Measurements from ENCODE around the gene HSPA4L.
A peak's percentile ranks its signal among the peaks of the same experiment; 100 is the strongest.

HSPA4L gene

DNA sequence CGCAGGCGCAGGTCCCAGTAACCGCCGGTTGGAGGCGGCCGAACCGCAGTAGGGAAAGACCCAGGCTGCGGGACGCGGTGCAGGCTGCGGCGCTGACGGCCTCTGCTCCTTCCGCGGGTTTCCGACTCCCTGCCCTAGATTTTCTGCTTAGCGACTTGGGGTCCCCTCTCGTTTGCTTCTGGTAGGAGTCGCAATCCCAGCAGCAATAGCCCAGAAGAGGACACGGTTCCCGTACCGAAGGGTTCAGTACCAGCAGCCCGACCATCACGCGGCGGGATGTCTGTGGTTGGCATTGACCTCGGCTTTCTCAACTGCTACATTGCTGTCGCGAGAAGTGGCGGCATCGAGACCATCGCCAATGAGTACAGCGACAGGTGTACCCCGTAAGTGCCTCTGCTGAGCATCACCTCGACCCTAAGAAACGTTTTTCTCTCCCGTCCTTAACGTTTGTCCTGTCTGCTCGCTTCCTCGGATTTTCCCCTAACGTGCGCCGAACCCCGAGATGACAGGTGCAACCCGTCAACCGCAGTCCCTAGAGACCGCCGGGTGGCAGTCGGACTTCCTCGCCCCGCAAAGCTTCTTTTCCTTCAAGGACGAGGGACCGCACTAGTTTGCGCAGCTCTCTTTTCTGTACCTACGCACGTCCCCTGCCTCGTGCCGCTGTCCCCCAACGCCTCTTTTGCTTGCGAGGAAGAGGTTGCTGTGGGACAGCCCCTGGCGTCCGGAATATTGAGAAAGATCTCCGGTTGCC lies at the start of gene HSPA4L:
TSS of gene HSPA4L (plus strand) at position 48 of the 751 bp plus-strand sequence. CDS start at position 277, 229 bp downstream.
- no peaks in the 10 kb centered on the region for H3K36me3 ChIP-seq (ENCODE audit: insufficient read depth, low read length)
- no peak within 1 kb of the TSS for H3K27ac ChIP-seq
- DNase-seq (ENCODE audit: low read depth, low spot score) = no peak
- no peaks in the 10 kb centered on the region for H3K9me3 ChIP-seq (ENCODE audit: low read depth, low read length)
- peak within 1 kb of the TSS; percentile 83 for H3K4me3 ChIP-seq
- peak within 1 kb of the TSS; percentile 63 for H3K9ac ChIP-seq (ENCODE audit: insufficient read length)
- peak; percentile 68 for TF ChIP-seq POLR2AphosphoS5 (IDR thresholded peaks at IDR 0.05; ENCODE audit: borderline replicate concordance, low read depth, low read length)
- TF ChIP-seq FOXP2 (optimal IDR thresholded peaks at IDR 0.05; ENCODE audit: control extremely low read depth, extremely low read length, insufficient read depth) = no peak
- TF ChIP-seq EZH2 (IDR thresholded peaks at IDR 0.05) = no peak

DNA sequence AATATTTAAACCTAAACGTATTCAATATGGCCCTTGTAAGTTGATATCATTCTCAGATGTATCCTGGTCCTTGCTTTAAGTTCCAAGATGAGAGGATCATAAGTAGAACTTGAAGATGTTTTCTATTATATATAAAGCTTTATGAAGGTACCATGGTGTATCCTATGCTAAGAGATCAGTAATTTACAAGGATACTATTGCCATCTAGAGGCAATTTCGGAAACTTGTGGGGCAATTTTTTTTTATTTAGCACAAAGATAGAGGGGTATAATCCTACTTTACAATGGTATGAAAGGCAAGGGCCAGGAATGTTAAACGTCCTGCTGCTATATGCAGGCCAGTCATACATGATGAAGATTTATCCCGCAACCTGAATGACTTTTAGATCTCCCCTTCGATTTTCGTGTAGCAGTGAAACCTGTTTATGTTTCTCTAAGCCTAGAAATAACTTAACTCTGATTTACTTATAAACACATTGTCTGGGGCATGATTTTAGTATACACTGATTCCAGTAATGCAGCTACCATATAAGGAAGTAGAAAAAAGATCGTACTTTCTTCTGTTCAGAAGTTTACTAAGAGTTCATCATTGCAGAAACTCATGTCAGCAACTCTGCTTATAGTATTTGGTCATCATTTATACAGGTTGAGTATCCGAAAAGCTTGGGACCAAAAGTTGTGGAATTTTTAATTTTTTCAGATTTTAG lies 49.3 kb upstream of the HSPA4L start:
- H3K4me3 ChIP-seq = no peak overlapping the region
- no peaks in the 10 kb centered on the region for H3K9me3 ChIP-seq (ENCODE audit: low read depth, low read length)
- H3K27ac ChIP-seq = no peak overlapping the region
- H3K9ac ChIP-seq (ENCODE audit: insufficient read length) = no peak overlapping the region
- DNase-seq (ENCODE audit: low read depth, low spot score) = peak; percentile 52
- H3K36me3 ChIP-seq (ENCODE audit: insufficient read depth, low read length) = no peaks in the 10 kb centered on the region
- TF ChIP-seq POLR2AphosphoS5 (IDR thresholded peaks at IDR 0.05; ENCODE audit: borderline replicate concordance, low read depth, low read length) (no peak), FOXP2 (optimal IDR thresholded peaks at IDR 0.05; ENCODE audit: control extremely low read depth, extremely low read length, insufficient read depth) (no peak), EZH2 (IDR thresholded peaks at IDR 0.05) (no peak)

DNA sequence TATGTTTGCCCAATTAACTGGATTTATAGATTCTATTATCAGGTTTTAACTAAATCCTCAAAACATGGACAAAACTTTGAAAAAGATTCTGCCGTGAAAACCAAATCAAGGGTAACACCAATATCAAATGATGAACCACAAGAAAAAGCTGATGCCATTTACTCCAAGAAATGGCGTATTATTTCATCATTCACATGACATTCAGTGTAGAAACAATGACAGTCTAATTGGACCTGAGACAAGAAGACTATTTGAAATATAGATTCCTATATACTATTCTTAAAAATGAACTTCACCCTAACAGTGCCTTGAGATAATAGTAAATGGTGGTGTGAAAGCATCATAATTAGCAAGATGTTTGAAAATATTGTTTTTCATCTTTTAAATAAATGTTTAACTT lies 47.1 kb upstream of the HSPA4L start:
- Histone ChIP-seq H3K4me3 (no peak overlapping the region), H3K36me3 (ENCODE audit: insufficient read depth, low read length) (no peaks in the 10 kb centered on the region), H3K9ac (ENCODE audit: insufficient read length) (no peak overlapping the region), H3K9me3 (ENCODE audit: low read depth, low read length) (no peaks in the 10 kb centered on the region), H3K27ac (no peak overlapping the region)
- no peak for DNase-seq (ENCODE audit: low read depth, low spot score)
- TF ChIP-seq FOXP2 (optimal IDR thresholded peaks at IDR 0.05; ENCODE audit: control extremely low read depth, extremely low read length, insufficient read depth) (no peak), EZH2 (IDR thresholded peaks at IDR 0.05) (no peak), POLR2AphosphoS5 (IDR thresholded peaks at IDR 0.05; ENCODE audit: borderline replicate concordance, low read depth, low read length) (no peak)

DNA sequence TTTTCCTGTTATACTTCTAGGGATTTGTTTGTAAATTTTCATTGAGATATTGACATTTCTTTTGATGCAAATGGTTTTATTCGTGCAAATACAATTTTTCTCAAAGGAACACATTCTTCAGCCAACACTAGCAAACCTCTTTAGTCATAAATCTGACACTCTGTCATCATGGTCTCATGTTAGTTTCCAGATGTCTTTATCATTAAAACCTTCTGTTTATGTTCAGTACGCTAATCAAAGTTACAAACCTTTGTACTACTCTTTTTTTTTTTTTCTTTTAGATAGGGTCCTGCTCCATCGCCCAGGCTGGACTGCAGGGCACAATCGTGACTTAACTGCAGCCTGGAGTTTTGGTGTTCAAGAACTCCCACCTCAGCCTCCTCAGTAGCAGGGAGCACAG lies 44.8 kb upstream of the HSPA4L start:
- DNase-seq (ENCODE audit: low read depth, low spot score) = no peak
- Histone ChIP-seq H3K27ac (no peak overlapping the region), H3K9ac (ENCODE audit: insufficient read length) (no peak overlapping the region), H3K36me3 (ENCODE audit: insufficient read depth, low read length) (no peaks in the 10 kb centered on the region), H3K9me3 (ENCODE audit: low read depth, low read length) (no peaks in the 10 kb centered on the region), H3K4me3 (no peak overlapping the region)
- TF ChIP-seq FOXP2 (optimal IDR thresholded peaks at IDR 0.05; ENCODE audit: control extremely low read depth, extremely low read length, insufficient read depth) (no peak), EZH2 (IDR thresholded peaks at IDR 0.05) (no peak), POLR2AphosphoS5 (IDR thresholded peaks at IDR 0.05; ENCODE audit: borderline replicate concordance, low read depth, low read length) (no peak)

DNA sequence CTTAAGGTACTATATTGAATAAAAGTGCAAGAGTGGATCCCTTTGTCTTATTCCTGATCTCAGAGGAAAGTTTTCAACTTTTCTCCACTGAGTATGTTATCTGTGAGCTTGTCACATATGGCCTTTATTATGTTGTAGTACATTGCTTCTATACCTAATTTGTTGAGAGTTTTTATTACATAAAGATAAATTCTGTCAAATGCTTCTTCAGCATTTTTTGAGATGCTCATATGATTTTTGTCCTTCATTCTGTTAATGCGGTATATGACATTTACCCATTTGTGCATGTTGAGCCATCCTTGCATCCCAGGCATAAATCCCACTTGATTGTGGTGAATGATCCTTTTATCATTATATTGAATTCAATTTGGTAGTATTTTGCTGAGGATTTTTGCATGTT lies 40.9 kb upstream of the HSPA4L start:
- Histone ChIP-seq H3K27ac (no peak overlapping the region), H3K9ac (ENCODE audit: insufficient read length) (no peak overlapping the region), H3K36me3 (ENCODE audit: insufficient read depth, low read length) (no peaks in the 10 kb centered on the region), H3K4me3 (no peak overlapping the region), H3K9me3 (ENCODE audit: low read depth, low read length) (no peaks in the 10 kb centered on the region)
- TF ChIP-seq FOXP2 (optimal IDR thresholded peaks at IDR 0.05; ENCODE audit: control extremely low read depth, extremely low read length, insufficient read depth) = no peak
- no peak for TF ChIP-seq EZH2 (IDR thresholded peaks at IDR 0.05)
- no peak for TF ChIP-seq POLR2AphosphoS5 (IDR thresholded peaks at IDR 0.05; ENCODE audit: borderline replicate concordance, low read depth, low read length)
- no peak for DNase-seq (ENCODE audit: low read depth, low spot score)

DNA sequence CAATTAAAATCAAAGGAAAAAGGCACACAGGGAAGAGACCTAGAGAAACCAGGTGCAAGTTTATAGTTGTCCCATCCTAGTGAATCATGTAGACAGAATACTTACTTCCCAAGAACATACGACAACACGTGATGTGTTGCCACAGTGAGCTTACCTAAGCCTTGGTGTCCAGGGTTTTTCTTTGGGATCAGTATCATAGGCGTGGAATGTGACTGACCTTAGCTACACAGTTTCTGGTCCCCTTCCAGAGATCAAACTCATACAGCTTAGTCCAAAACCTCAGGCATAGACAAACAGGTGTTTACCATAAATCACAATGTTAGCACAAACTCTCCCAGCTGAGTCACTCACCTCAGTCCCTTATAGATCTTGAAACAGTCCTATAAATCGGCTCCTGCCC lies 34.2 kb upstream of the HSPA4L start:
- no peak for DNase-seq (ENCODE audit: low read depth, low spot score)

DNA sequence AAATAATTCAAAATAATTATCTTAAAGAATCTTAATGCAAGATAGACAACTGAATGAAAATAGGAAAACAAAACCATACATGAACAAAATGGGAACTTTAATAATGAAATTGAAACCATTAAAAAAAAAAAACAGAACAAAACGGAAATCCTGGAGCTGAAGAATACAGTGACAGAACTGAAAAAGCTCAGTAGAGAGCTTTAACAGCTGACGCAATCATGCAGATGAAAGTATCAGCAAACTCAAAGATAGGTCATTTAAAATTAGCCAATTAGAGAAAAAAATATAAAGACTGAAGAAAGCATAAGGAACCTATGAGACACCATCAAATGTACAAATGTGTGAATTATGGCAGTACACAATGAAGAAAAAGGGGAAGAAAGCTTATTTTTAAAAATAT lies 33.2 kb upstream of the HSPA4L start:
- Histone ChIP-seq H3K36me3 (ENCODE audit: insufficient read depth, low read length) (no peaks in the 10 kb centered on the region), H3K27ac (no peak overlapping the region), H3K9me3 (ENCODE audit: low read depth, low read length) (no peaks in the 10 kb centered on the region), H3K9ac (ENCODE audit: insufficient read length) (no peak overlapping the region), H3K4me3 (no peak overlapping the region)
- DNase-seq (ENCODE audit: low read depth, low spot score) = no peak
- TF ChIP-seq EZH2 (IDR thresholded peaks at IDR 0.05) = no peak
- no peak for TF ChIP-seq FOXP2 (optimal IDR thresholded peaks at IDR 0.05; ENCODE audit: control extremely low read depth, extremely low read length, insufficient read depth)
- TF ChIP-seq POLR2AphosphoS5 (IDR thresholded peaks at IDR 0.05; ENCODE audit: borderline replicate concordance, low read depth, low read length) = no peak

More for the DNA sequence above, 34.2 kb upstream of the HSPA4L start:
- no peak for TF ChIP-seq POLR2AphosphoS5 (IDR thresholded peaks at IDR 0.05; ENCODE audit: borderline replicate concordance, low read depth, low read length)
- TF ChIP-seq FOXP2 (optimal IDR thresholded peaks at IDR 0.05; ENCODE audit: control extremely low read depth, extremely low read length, insufficient read depth) = no peak
- no peaks in the 10 kb centered on the region for H3K36me3 ChIP-seq (ENCODE audit: insufficient read depth, low read length)
- no peak overlapping the region for H3K9ac ChIP-seq (ENCODE audit: insufficient read length)
- no peak overlapping the region for H3K27ac ChIP-seq
- no peaks in the 10 kb centered on the region for H3K9me3 ChIP-seq (ENCODE audit: low read depth, low read length)
- H3K4me3 ChIP-seq = no peak overlapping the region

DNA sequence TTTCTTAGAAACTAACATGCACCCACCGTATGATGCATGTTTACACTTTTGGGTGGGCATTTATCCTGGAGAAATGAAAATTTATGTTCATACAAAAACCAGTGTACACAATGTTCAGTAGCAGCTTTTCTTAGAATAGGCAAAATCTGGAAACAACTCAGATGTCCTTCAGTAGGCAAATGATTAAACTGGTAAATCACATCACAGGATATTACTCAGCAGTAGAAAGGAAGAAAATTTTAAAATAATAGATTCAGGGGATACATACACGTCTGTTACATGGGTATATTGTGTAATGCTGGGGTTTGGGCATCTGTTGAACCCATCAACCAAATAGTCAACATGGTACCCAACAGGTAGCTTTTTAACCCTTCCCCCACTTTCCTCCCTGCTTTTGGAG lies 25.2 kb upstream of the HSPA4L start:
- H3K9ac ChIP-seq (ENCODE audit: insufficient read length) = no peak overlapping the region
- TF ChIP-seq POLR2AphosphoS5 (IDR thresholded peaks at IDR 0.05; ENCODE audit: borderline replicate concordance, low read depth, low read length) = no peak
- TF ChIP-seq EZH2 (IDR thresholded peaks at IDR 0.05) = no peak
- no peak for TF ChIP-seq FOXP2 (optimal IDR thresholded peaks at IDR 0.05; ENCODE audit: control extremely low read depth, extremely low read length, insufficient read depth)
- no peak overlapping the region for H3K27ac ChIP-seq
- no peaks in the 10 kb centered on the region for H3K36me3 ChIP-seq (ENCODE audit: insufficient read depth, low read length)
- no peak for DNase-seq (ENCODE audit: low read depth, low spot score)
- 0 out of 2 replicates have a peak, but pooled peaks cover 4% of the 10 kb centered on the region for H3K9me3 ChIP-seq (ENCODE audit: low read depth, low read length)
- H3K4me3 ChIP-seq = no peak overlapping the region
